ENCODE data around the gene ARL8B. TPM values are rescaled to one million over a fixed set of nuclear protein-coding genes. Genes with fewer than 3 reads are reported as not detected.

The ARL8B gene
- total RNA-seq, 1 experiment from 2014 or later: 54.0 TPM

- H3K27me3 ChIP-seq (replicated peaks; ENCODE audit: insufficient read depth, low read depth, low read length, poor library complexity): no peaks in the 10 kb centered on the region
- no TSS peak for BruUV-seq (replicated peaks)
- no peak for DNase-seq (ENCODE audit: low spot score)
- TF ChIP-seq CTCF (conservative IDR thresholded peaks at IDR 0.05; ENCODE audit: low read depth, low read length) (no peak), EZH2 (IDR thresholded peaks at IDR 0.05; ENCODE audit: borderline replicate concordance, low read depth, low read length, poor library complexity, severe bottlenecking) (no peak)
- H3K36me3 ChIP-seq (ENCODE audit: insufficient read depth, low read length, poor library complexity, severe bottlenecking): peaks cover 48% of the 10 kb centered on the region
- CTCF ChIA-PET: no interaction called here
- intact Hi-C loops (cut with micrococcal nuclease; ENCODE audit: unreplicated experiment): no loop called here
- H3K4me1 ChIP-seq (ENCODE audit: insufficient read depth, low read length, poor library complexity, severe bottlenecking): no peaks in the 10 kb centered on the region
- no peak overlapping the region for H3K4me3 ChIP-seq (ENCODE audit: low read depth, low read length, poor library complexity, severe bottlenecking)
- POLR2A ChIA-PET (ENCODE audit: low non-redundant PET): no interaction called here
- H3K9me3 ChIP-seq (ENCODE audit: low read depth, low read length, poor library complexity, severe bottlenecking): no peaks in the 10 kb centered on the region
- no peak overlapping the region for H3K27ac ChIP-seq (ENCODE audit: low read depth, low read length, poor library complexity, severe bottlenecking)
Observed at GRCh38 chr3:5217824-5218595, 95.9 kb downstream of the ARL8B start.

GRCh38 chr3:5218815-5219214 lies 96.7 kb downstream of the ARL8B start:
- H3K27ac ChIP-seq (ENCODE audit: low read depth, low read length, poor library complexity, severe bottlenecking): no peak overlapping the region

GRCh38 chr3:5219216-5219615 lies 97.1 kb downstream of the ARL8B start:
- POLR2A ChIA-PET (ENCODE audit: low non-redundant PET): no interaction called here
- CTCF ChIA-PET: no interaction called here
- intact Hi-C loops (cut with micrococcal nuclease; ENCODE audit: unreplicated experiment): no loop called here
- no peak overlapping the region for H3K4me3 ChIP-seq (ENCODE audit: low read depth, low read length, poor library complexity, severe bottlenecking)
- peaks cover 36% of the 10 kb centered on the region for H3K36me3 ChIP-seq (ENCODE audit: insufficient read depth, low read length, poor library complexity, severe bottlenecking)
- H3K9me3 ChIP-seq (ENCODE audit: low read depth, low read length, poor library complexity, severe bottlenecking): no peaks in the 10 kb centered on the region
- no peak overlapping the region for H3K27ac ChIP-seq (ENCODE audit: low read depth, low read length, poor library complexity, severe bottlenecking)
- TF ChIP-seq CTCF (conservative IDR thresholded peaks at IDR 0.05; ENCODE audit: low read depth, low read length): no peak
- TF ChIP-seq EZH2 (IDR thresholded peaks at IDR 0.05; ENCODE audit: borderline replicate concordance, low read depth, low read length, poor library complexity, severe bottlenecking): no peak
- DNase-seq (ENCODE audit: low spot score): no peak
- BruUV-seq (replicated peaks): no TSS peak
- no peaks in the 10 kb centered on the region for H3K4me1 ChIP-seq (ENCODE audit: insufficient read depth, low read length, poor library complexity, severe bottlenecking)
- H3K27me3 ChIP-seq (replicated peaks; ENCODE audit: insufficient read depth, low read depth, low read length, poor library complexity): no peaks in the 10 kb centered on the region

More at GRCh38 chr3:5218815-5219214, 96.7 kb downstream of the ARL8B start:
- TF ChIP-seq CTCF (conservative IDR thresholded peaks at IDR 0.05; ENCODE audit: low read depth, low read length): no peak
- TF ChIP-seq EZH2 (IDR thresholded peaks at IDR 0.05; ENCODE audit: borderline replicate concordance, low read depth, low read length, poor library complexity, severe bottlenecking): no peak
- Histone ChIP-seq H3K9me3 (ENCODE audit: low read depth, low read length, poor library complexity, severe bottlenecking) (no peaks in the 10 kb centered on the region), H3K4me3 (ENCODE audit: low read depth, low read length, poor library complexity, severe bottlenecking) (no peak overlapping the region), H3K4me1 (ENCODE audit: insufficient read depth, low read length, poor library complexity, severe bottlenecking) (no peaks in the 10 kb centered on the region), H3K27me3 (replicated peaks; ENCODE audit: insufficient read depth, low read depth, low read length, poor library complexity) (no peaks in the 10 kb centered on the region), H3K36me3 (ENCODE audit: insufficient read depth, low read length, poor library complexity, severe bottlenecking) (peaks cover 40% of the 10 kb centered on the region)
- DNase-seq (ENCODE audit: low spot score): no peak
- ChIA-PET CTCF (no interaction called here), POLR2A (ENCODE audit: low non-redundant PET) (no interaction called here)
- intact Hi-C loops (cut with micrococcal nuclease; ENCODE audit: unreplicated experiment): no loop called here
- no TSS peak for BruUV-seq (replicated peaks)
